HG02798 (cell line): ENCODE measurements around the gene ADAMTS3.

ENCODE experiments used
- ATAC-seq: cut with Tn5 transposase; IDR thresholded peaks from one replicate; pipeline ENCODE4 v1.9.1; 2021; ENCODE audit warnings: mild to moderate bottlenecking; ENCODE audit not compliant: unreplicated experiment, poor library complexity

ADAMTS3 gene

GRCh38 chr4:72358483-72358882 is 210.5 kb downstream of the ADAMTS3 start:
- no peak for ATAC-seq

- ATAC-seq = no peak
Observed at GRCh38 chr4:72357908-72358307, 211.1 kb downstream of the ADAMTS3 start.

- no peak for ATAC-seq
Observed at GRCh38 chr4:72352711-72353110, 216.3 kb downstream of the ADAMTS3 start.

GRCh38 chr4:72351521-72351920 is 217.5 kb downstream of the ADAMTS3 start:
- no peak for ATAC-seq

DNA sequence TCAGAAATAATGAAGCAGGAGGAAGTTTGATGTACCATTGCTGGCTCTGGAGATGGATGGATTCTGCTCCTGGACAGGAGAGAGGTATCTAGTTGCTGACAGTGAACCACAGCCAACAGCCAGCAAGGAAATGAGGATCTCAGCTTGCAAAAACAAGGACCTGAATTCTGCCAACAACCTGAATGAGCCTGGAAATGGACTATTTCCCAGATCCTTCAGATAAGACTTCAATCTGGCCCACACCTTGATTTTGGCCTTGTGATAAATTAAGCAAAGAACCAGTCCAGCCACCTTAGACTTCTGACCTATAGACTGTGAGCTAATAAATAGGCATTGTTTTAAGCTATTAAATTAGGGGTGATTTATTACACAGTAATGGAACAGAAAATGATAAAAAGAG is 220.3 kb downstream of the ADAMTS3 start:
- ATAC-seq = no peak

DNA sequence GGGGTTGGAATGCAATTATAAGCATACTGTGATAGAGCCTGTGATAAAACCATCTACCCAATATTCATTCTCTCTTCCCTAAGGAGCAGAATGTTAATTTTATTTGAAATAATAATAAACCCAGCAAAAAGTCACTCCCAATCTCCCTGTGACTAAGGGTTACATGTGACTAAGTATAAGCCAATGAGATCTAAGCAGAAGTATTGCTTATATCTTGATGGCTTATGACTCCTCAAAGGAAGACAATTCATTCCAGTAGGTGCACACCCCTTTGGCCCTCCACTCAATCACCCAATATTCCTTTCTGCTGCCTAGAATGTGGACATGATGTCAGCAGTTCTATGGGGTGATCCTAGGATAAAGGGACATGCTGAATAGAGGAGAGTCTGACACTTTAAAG is 224.6 kb downstream of the ADAMTS3 start:
- no peak for ATAC-seq

- ATAC-seq = no peak
Observed at GRCh38 chr4:72341432-72341820, 227.6 kb downstream of the ADAMTS3 start.

DNA sequence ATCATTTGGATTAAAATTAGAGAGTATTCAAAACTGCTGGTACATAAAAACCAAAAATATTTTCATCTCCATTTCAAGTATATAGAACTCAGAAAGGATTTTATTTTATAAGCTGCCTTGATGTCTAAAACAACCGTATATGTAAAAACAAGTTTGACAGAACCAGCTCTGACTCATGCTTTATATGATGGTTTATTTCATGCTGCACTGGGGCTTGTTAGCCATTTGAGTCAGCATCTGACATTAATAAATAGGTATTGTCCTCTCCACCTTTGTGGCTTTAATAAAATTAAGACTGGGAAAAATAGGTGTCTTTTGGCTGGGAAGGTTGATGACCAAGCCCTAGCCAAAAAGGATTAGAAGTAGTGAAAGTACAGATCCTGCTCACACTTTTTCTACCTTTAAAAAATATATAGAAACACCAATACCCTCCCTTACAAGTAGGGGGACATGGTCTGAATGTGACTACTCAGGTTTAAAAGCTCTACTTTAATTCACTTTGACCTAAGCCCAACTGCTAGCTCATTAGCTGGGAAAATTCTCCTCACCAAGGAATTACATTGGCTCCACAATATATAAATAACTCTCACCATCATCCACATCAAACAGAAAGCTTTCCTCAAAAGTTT is 228.1 kb downstream of the ADAMTS3 start:
- ATAC-seq = no peak

GRCh38 chr4:72338060-72338459 is 231.0 kb downstream of the ADAMTS3 start:
- no peak for ATAC-seq

GRCh38 chr4:72330381-72330780 is 238.6 kb downstream of the ADAMTS3 start:
- ATAC-seq = no peak

DNA sequence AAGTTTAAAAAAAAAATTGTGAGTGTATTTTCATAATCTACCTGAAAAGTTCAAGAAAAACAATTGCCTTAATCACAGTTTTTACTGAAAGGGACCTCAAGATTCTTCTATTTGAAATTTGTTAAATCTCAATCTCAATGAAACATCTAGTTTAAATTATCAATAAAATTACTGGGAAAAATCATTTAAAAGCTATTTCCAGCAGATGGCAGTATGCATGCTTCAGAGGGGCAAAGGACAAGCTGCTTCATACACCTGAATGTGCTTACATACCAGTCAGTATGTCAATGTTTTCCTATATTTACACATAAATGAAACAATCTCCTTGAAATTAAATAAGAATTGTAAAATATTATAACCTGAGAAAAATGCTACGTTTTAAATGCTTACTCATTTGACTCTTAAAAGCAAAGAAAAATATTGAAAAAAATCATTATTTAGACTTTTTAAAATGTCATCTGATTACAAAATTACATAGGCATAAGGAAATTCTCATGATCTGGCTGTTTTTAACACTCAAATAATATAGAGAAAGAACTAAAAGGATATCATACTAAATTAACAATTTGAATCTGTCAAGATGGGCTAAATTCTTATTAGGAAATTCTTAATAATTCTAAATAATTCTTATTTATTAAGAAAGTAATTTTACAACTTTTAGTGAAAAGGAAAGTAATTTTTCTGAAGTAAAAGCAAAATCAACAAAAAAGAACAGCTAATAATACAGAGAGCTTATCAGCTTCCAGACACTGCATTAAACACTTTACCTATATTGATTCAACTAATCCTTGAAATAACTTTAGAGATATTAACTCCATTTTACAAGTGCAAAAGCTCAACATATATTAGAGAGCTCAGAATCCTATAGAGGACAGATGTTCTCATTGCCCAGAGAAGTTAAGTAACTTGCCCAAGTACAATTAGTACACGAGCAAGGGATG is 242.1 kb downstream of the ADAMTS3 start:
- peak; percentile 38 for ATAC-seq

DNA sequence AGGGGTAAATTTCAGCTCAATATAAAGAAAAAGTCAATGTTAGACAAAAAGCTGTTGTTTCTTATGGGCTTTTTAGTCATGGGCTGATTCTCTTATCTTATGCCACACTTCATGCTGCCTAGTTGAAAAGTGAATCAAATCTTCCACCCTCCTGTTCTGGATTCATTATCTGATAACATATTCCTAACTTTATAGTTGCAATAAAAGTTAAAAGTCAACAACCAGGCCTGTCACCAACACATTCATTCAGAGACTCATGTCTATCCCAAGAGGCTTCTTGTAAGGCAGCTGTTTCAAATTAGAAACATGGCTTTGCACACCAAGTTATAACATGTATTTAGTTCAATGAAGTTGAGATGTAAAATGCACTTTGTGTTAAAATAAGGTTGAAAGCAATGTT is 243.8 kb downstream of the ADAMTS3 start:
- no peak for ATAC-seq

- no peak for ATAC-seq
Observed at GRCh38 chr4:72323227-72323626, 245.8 kb downstream of the ADAMTS3 start.

GRCh38 chr4:72320223-72320948 is 248.6 kb downstream of the ADAMTS3 start:
- ATAC-seq = no peak

GRCh38 chr4:72319601-72320021 is 249.4 kb downstream of the ADAMTS3 start:
- no peak for ATAC-seq

DNA sequence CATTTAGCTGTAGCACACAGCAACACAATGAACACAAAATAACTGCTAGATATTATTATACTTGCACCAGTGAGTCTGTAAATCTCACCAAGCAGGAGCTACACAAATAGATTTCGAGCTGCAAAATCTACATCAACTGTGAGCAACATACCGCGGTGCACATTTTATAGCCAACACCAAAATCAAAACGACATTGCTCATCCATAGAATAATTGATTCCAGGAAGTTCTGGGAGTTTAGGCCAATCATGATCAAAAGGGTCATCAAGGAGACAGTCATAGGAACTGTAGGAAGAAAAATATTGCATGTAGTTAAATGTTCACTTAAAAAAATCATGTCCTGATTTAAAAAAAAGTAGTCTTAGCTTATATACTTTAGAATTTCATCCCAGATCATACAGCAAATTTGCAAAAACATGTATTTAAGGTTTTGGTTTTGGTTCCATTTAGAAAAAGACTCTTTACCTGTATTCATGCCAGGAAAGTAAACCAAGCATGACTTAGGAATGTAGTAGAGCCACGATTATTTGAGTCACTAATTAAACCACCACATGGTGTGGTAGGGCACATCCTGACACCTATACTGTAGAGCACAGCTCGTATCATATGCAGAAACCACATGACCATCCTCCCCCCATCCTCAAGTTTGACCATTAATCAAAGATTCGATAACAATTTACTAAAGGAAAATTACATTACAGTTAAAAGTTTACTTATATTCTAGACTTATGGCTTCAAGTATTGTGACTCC is 250.4 kb downstream of the ADAMTS3 start:
- no peak for ATAC-seq

GRCh38 chr4:72314869-72315268 is 254.2 kb downstream of the ADAMTS3 start:
- ATAC-seq = no peak

GRCh38 chr4:72313121-72313520 is 255.9 kb downstream of the ADAMTS3 start:
- no peak for ATAC-seq

- no peak for ATAC-seq
Observed at GRCh38 chr4:72312032-72312650, 256.9 kb downstream of the ADAMTS3 start.

GRCh38 chr4:72311291-72311690 is 257.7 kb downstream of the ADAMTS3 start:
- ATAC-seq = no peak
